Colon (tissue), 2 donors: ENCODE results near the gene MTF1.
A peak's percentile ranks its signal among the peaks of the same experiment; 100 is the strongest.

Source experiments
- FAIRE-seq: peaks from 2 replicates; lab custom pipeline; 2012; peaks lifted over from hg19 to GRCh38; lab: Jason Lieb, UNC
- donor health status: control.
- donor health status: control.

The MTF1 gene

GRCh38 chr1:37867784-37868183, 8.4 kb upstream of the MTF1 start:
- no peak for FAIRE-seq

GRCh38 chr1:37866491-37866890, 7.1 kb upstream of the MTF1 start:
- FAIRE-seq = no peak

- FAIRE-seq = no peak
Measured at GRCh38 chr1:37865348-37866120, 6.1 kb upstream of the MTF1 start.

- FAIRE-seq = no peak
Measured at GRCh38 chr1:37862330-37862729, 2.9 kb upstream of the MTF1 start.

- no peak for FAIRE-seq
Measured at GRCh38 chr1:37861151-37861550, 1.8 kb upstream of the MTF1 start.

- no peak for FAIRE-seq
Measured at GRCh38 chr1:37860346-37860666, 914 bp upstream of the MTF1 start.

GRCh38 chr1:37858931-37859506, 373 bp downstream of the MTF1 start:
- no peak for FAIRE-seq

- FAIRE-seq = no peak
Measured at GRCh38 chr1:37854406-37854805, 5.0 kb downstream of the MTF1 start.

- FAIRE-seq = no peak
Measured at GRCh38 chr1:37853157-37853556, 6.2 kb downstream of the MTF1 start.

GRCh38 chr1:37851782-37852210, 7.6 kb downstream of the MTF1 start:
- FAIRE-seq = no peak

GRCh38 chr1:37851262-37851661, 8.1 kb downstream of the MTF1 start:
- no peak for FAIRE-seq

- no peak for FAIRE-seq
Measured at GRCh38 chr1:37850352-37850955, 8.9 kb downstream of the MTF1 start.

- no peak for FAIRE-seq
Measured at GRCh38 chr1:37849480-37849879, 9.9 kb downstream of the MTF1 start.

- FAIRE-seq = peak; percentile 5
Measured at GRCh38 chr1:37846647-37847339, 12.6 kb downstream of the MTF1 start.

- no peak for FAIRE-seq
Measured at GRCh38 chr1:37845786-37846185, 13.6 kb downstream of the MTF1 start.

- FAIRE-seq = no peak
Measured at GRCh38 chr1:37845049-37845646, 14.2 kb downstream of the MTF1 start.

- FAIRE-seq = no peak
Measured at GRCh38 chr1:37844536-37844935, 14.9 kb downstream of the MTF1 start.

- no peak for FAIRE-seq
Measured at GRCh38 chr1:37841652-37842051, 17.7 kb downstream of the MTF1 start.

- FAIRE-seq = no peak
Measured at GRCh38 chr1:37840711-37841110, 18.7 kb downstream of the MTF1 start.

- no peak for FAIRE-seq
Measured at GRCh38 chr1:37839676-37840075, 19.7 kb downstream of the MTF1 start.

GRCh38 chr1:37836788-37837187, 22.6 kb downstream of the MTF1 start:
- FAIRE-seq = no peak

- no peak for FAIRE-seq
Measured at GRCh38 chr1:37831809-37832208, 27.6 kb downstream of the MTF1 start.

- no peak for FAIRE-seq
Measured at GRCh38 chr1:37831109-37831508, 28.3 kb downstream of the MTF1 start.
